K562 (cell line): Measurements from ENCODE around the gene CMIP. TPM values are rescaled to one million over a fixed set of nuclear protein-coding genes. Genes with fewer than 3 reads are reported as not detected.

ENCODE experiments used
- ATAC-seq: fragments of 200-7000 bp; cut with Tn5 transposase; 3 replicates; pipeline ENCODE4 v1.9.1; 2020; ENCODE audit warnings: moderate library complexity
- BruUV-seq: library from RNA; stranded (reverse); fragments of 400-500 nt; replicated peaks from 2 replicates; lab custom pipeline; 2021; lab: Mats Ljungman, UMichigan
- CTCF ChIA-PET: fragments of 300-600 bp; formaldehyde crosslinking; extraction: SDS; loops from one replicate; lab custom pipeline; 2021; ENCODE audit warnings: low intra/inter-chr PET ratio; lab: Yijun Ruan, JAX
- POLR2A ChIA-PET: fragments of 300-600, 350-650 bp; sonication (Branson Sonifier 250); formaldehyde crosslinking; extraction: SDS; loops from one replicate; lab custom pipeline; 2021; ENCODE audit warnings: antibody characterized with exemption, inconsistent platforms; lab: Yijun Ruan, JAX
- DNase-seq, 4 experiments: peaks; one replicate each; pipeline versions ENCODE4 v3.0.0 to v3.0.0-alpha.2; 2011 to 2018; ENCODE audit warnings: low spot score in 3 of 4, mixed read lengths in 3 of 4; ENCODE audit errors: extremely low read depth in 1 of 4
- FAIRE-seq: peaks from 2 replicates; lab custom pipeline; 2011; peaks lifted over from hg19 to GRCh38; lab: Jason Lieb, UNC
- H2AFZ ChIP-seq: 2 replicates; pipeline ENCODE4 v1.6.0; 2011; ENCODE audit warnings: low read depth, low read length, control low read depth, inconsistent platforms
- H3K27ac ChIP-seq: fragments of 200-600 bp; 3 replicates; pipeline ENCODE4 v1.8.0; 2011; ENCODE audit warnings: low read depth, mild to moderate bottlenecking, control low read depth, inconsistent platforms, low read length, moderate library complexity, mixed read lengths; ENCODE audit errors: extremely low read depth
- H3K27me3 ChIP-seq, 2 experiments: fragments of 300-600 bp in 1 of 2; 2 replicates in 1 of 2; 3 replicates in 1 of 2; pipeline versions ENCODE4 v1.6.0 to v1.8.0; 2011; ENCODE audit warnings: inconsistent platforms in 2 of 2, low read length in 2 of 2, mild to moderate bottlenecking in 1 of 2, mixed read lengths in 1 of 2, moderate library complexity in 1 of 2; ENCODE audit not compliant: control insufficient read depth in 2 of 2, insufficient read depth in 2 of 2
- H3K36me3 ChIP-seq: fragments of 300-600 bp; 3 replicates; pipeline ENCODE4 v1.8.0; 2011; ENCODE audit warnings: mild to moderate bottlenecking, low read length, inconsistent platforms; ENCODE audit not compliant: control insufficient read depth, insufficient read depth
- H3K4me1 ChIP-seq, 2 experiments: fragments of 200-600 bp in 1 of 2; replicated peaks in 1 of 2; 2 replicates in 1 of 2; 3 replicates in 1 of 2; pipeline versions ENCODE4 v1.5.1 to v1.8.0; 2011; ENCODE audit warnings: inconsistent platforms in 2 of 2, low read length in 2 of 2, mild to moderate bottlenecking in 1 of 2, mixed read lengths in 1 of 2, moderate library complexity in 1 of 2; ENCODE audit not compliant: control insufficient read depth in 2 of 2, insufficient read depth in 2 of 2
- H3K4me2 ChIP-seq: 2 replicates; pipeline ENCODE4 v1.6.1; 2011; ENCODE audit warnings: low read length, control low read depth, inconsistent platforms, mixed read lengths; ENCODE audit not compliant: insufficient read depth
- H3K4me3 ChIP-seq: fragments of 200-600 bp; sonication (generic), shearing (Covaris generic); 2 replicates; pipeline ENCODE4 v1.5.1; 2016; ENCODE audit warnings: control low read depth, inconsistent platforms
- H3K79me2 ChIP-seq: fragments of 200-600 bp; 3 replicates; pipeline ENCODE4 v1.8.0; 2011; ENCODE audit warnings: low read length, inconsistent platforms; ENCODE audit not compliant: control insufficient read depth, insufficient read depth
- H3K9ac ChIP-seq, 2 experiments: 2 replicates each; pipeline versions ENCODE4 v1.6.0 to v1.6.1; 2011; ENCODE audit warnings: low read depth in 2 of 2, low read length in 2 of 2, control low read depth in 1 of 2, inconsistent platforms in 1 of 2, mild to moderate bottlenecking in 1 of 2, mixed read lengths in 1 of 2; ENCODE audit not compliant: insufficient read depth in 1 of 2
- H3K9me1 ChIP-seq: one replicate; pipeline ENCODE4 v1.6.0; 2011; ENCODE audit warnings: inconsistent platforms, mild to moderate bottlenecking, low read length, moderate library complexity; ENCODE audit not compliant: control insufficient read depth, insufficient read depth
- H3K9me3 ChIP-seq: replicated peaks from 2 replicates; pipeline ENCODE4 v1.5.1; 2011; ENCODE audit warnings: low read depth, low read length, inconsistent platforms; ENCODE audit not compliant: control insufficient read depth, insufficient read depth
- H4K20me1 ChIP-seq: replicated peaks from 2 replicates; pipeline ENCODE4 v1.6.1; 2011; ENCODE audit warnings: low read length, inconsistent platforms, mixed read lengths; ENCODE audit not compliant: control insufficient read depth, insufficient read depth
- CC2D1A ChIP-seq: fragments of 450-650 bp; IDR thresholded peaks from 2 replicates; pipeline ENCODE4 v1.6.1; 2017; ENCODE audit warnings: mild to moderate bottlenecking
- ESRRA ChIP-seq: fragments of 450-650 bp; IDR thresholded peaks from 2 replicates; pipeline ENCODE4 v1.6.1; 2014; ENCODE audit warnings: low read depth, mild to moderate bottlenecking, moderate library complexity, borderline replicate concordance
- HDAC3 ChIP-seq: fragments of 450-650 bp; IDR thresholded peaks from 2 replicates; pipeline ENCODE4 v1.6.1; 2018; ENCODE audit warnings: borderline replicate concordance, mild to moderate bottlenecking, moderate library complexity; ENCODE audit not compliant: partially characterized antibody
- HMBOX1 ChIP-seq: sonication (generic); IDR thresholded peaks from 2 replicates; pipeline ENCODE4 v1.6.1; 2016
- KDM5B ChIP-seq: fragments of 200-600 bp; sonication (generic); IDR thresholded peaks from 2 replicates; pipeline ENCODE4 v1.6.1; 2012; ENCODE audit warnings: low read depth, mild to moderate bottlenecking, moderate library complexity, low read length, control low read depth, inconsistent platforms; ENCODE audit not compliant: insufficient replicate concordance
- UBTF ChIP-seq, 2 experiments: IDR thresholded peaks; 2 replicates each; pipeline ENCODE4 v1.6.1; 2012; ENCODE audit warnings: improper control_type of control experiment in 2 of 2, low read depth in 2 of 2, low read length in 2 of 2, borderline replicate concordance in 1 of 2
- WGBS: fragments of 100-300 bp; shearing (Covaris generic); methylation state at CpG from one replicate; pipeline ENCODE4 v1.1.6; 2016; ENCODE audit warnings: low coverage, mixed read lengths; ENCODE audit not compliant: insufficient coverage; ENCODE audit errors: missing lambda C conversion rate; 5-methylcytosine and 5-hydroxymethylcytosine counted together
- in situ Hi-C: fragments of 300-500 bp; cut with MboI; formaldehyde crosslinking; loops from 4 replicates; pipeline ENCODE4 v1.15.0; 2018; ENCODE audit warnings: inconsistent platforms, mixed read lengths
- intact Hi-C: fragments of 100-400 bp; cut with micrococcal nuclease; formaldehyde crosslinking; loops from 2 replicates; pipeline ENCODE4 v1.14.2; 2022
- polyA plus RNA-seq, 8 experiments: library from polyadenylated mRNA; depleted of rRNA in 4 of 8; stranded (reverse) in 5 of 8; unstranded in 3 of 8; fragments of >200 nt; fragmentation: Nextera tagmentation in 2 of 8; fragmentation: Illumina TruSeq in 1 of 8; extraction: Ambion mirVana in 2 of 8; extraction: Trizol in 1 of 8; gene quantifications; 2 replicates each; pipeline versions ENCODE4 v1.2.1 to v1.2.3, GENCODE V29; 2011 to 2014; ENCODE audit warnings: inconsistent platforms in 1 of 8, missing spikeins in 1 of 8
- total RNA-seq, 7 experiments: library from RNA; depleted of rRNA in 6 of 7; stranded (reverse); fragments of >200 nt in 6 of 7; fragmentation: Illumina TruSeq in 2 of 7; extraction: Trizol in 2 of 7; gene quantifications; 2 replicates each; pipeline versions ENCODE4 v1.2.1 to v1.2.3, GENCODE V29; 2011 to 2021; ENCODE audit warnings: low replicate concordance in 1 of 7
- TF ChIP-seq, protein P1 (sequence below): sonication (generic); formaldehyde crosslinking; IDR thresholded peaks from 2 replicates; pipeline ENCODE4 v1.8.0; 2023; ENCODE audit warnings: mild to moderate bottlenecking, missing genetic modification reagents
- TF ChIP-seq, protein P2 (sequence below): fragments of 450-650 bp; IDR thresholded peaks from 2 replicates; pipeline ENCODE4 v1.6.1; 2014; ENCODE audit warnings: low read depth, mild to moderate bottlenecking, moderate library complexity, borderline replicate concordance
- TF ChIP-seq, protein P3 (sequence below), 2 experiments: IDR thresholded peaks; 2 replicates each; pipeline ENCODE4 v1.6.1; 2011; ENCODE audit warnings: borderline replicate concordance in 1 of 2, control low read depth in 1 of 2, low read depth in 1 of 2, low read length in 1 of 2, mild to moderate bottlenecking in 1 of 2, mixed read lengths in 1 of 2, moderate library complexity in 1 of 2; ENCODE audit not compliant: insufficient read depth in 1 of 2, insufficient read length in 1 of 2, poor library complexity in 1 of 2, severe bottlenecking in 1 of 2; ENCODE audit errors: extremely low read depth in 1 of 2

The CMIP gene
- total and polyA plus RNA-seq, 9 of the 15 experiments (the other 6 are each of a cell fraction or from before 2014, with no cell fraction given), result 0.94 to 82.5 (median 10.3) TPM

DNA sequence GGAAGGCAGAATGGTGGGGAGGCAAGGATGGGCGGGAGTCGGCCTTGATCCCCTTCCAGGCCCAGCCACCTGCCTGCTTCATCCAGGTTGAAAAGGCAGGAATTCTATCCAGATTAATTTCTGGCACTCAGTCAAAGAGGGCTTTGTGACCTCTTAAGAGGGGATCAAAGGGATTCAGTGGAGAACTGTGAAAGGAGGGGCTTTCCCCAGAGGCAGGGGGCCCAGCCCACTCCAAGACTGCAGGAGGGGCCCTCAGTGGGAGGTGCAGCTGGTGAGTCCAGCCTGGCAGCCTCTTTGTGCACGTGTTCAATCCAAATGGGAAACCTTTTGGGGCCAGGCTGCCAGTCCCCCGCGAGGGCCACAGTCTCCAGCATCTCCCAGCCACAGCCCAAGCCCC, 186.0 kb downstream of the CMIP start (continued):
- TF ChIP-seq, protein P1, sequence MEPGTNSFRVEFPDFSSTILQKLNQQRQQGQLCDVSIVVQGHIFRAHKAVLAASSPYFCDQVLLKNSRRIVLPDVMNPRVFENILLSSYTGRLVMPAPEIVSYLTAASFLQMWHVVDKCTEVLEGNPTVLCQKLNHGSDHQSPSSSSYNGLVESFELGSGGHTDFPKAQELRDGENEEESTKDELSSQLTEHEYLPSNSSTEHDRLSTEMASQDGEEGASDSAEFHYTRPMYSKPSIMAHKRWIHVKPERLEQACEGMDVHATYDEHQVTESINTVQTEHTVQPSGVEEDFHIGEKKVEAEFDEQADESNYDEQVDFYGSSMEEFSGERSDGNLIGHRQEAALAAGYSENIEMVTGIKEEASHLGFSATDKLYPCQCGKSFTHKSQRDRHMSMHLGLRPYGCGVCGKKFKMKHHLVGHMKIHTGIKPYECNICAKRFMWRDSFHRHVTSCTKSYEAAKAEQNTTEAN, result no peak
- TF ChIP-seq CC2D1A, result no peak
- TF ChIP-seq, all 486 proteins: peak for 0

GRCh38 chr16:81632392-81633146, 188.0 kb downstream of the CMIP start:
- H3K79me2 ChIP-seq, result peaks cover 59% of the 10 kb centered on the region
- intact Hi-C loops, result loop anchor here (10.0 kb wide), 1 partner anchor 138 kb away; no protein-coding TSS in a partner anchor
- peak overlapping the region; percentile 61 for H3K4me2 ChIP-seq
- H3K4me3 ChIP-seq, result no peak overlapping the region
- BruUV-seq, result no TSS peak
- 32% methylated on average over 18 of the region's 18 CpGs for WGBS
- peaks cover 3% of the 10 kb centered on the region; the same call in 2 of the 3 replicates for H3K36me3 ChIP-seq
- no peaks in the 10 kb centered on the region for H3K9me1 ChIP-seq
- FAIRE-seq, result peak; percentile 80
- DNase-seq, result peak; percentile 59 to 88 (median 70)
- H3K9ac ChIP-seq, result peak overlapping the region; percentile 54 to 75
- ChIA-PET POLR2A (interaction anchor here (0.6 to 1.2 kb wide), 4 partner anchors 9 to 137 kb away, joined by 3 to 5 read pairs (median 4); no protein-coding TSS in a partner anchor), CTCF (no interaction called here)
- H2AFZ ChIP-seq, result peak overlapping the region; percentile 58
- H3K9me3 ChIP-seq, result no peaks in the 10 kb centered on the region
- ATAC-seq, result peak; percentile 22
- peak overlapping the region; percentile 79 for H3K27ac ChIP-seq
- peaks cover 65 to 71% of the 10 kb centered on the region in 2 experiments for H3K4me1 ChIP-seq
- H3K27me3 ChIP-seq, result no peaks in the 10 kb centered on the region
- no peaks in the 10 kb centered on the region for H4K20me1 ChIP-seq
- in situ Hi-C loops, result no loop called here
- TF ChIP-seq UBTF (IDR thresholded peaks at IDR 0.05; ENCODE audit: borderline replicate concordance in 1 of 2, low read depth in 2 of 2, low read length in 2 of 2), result 0 out of 4 replicates have a peak, but pooled peaks of 1 of the 2 experiments have one; percentile 26
- no peak for TF ChIP-seq ESRRA
- TF ChIP-seq HMBOX1, result 0 out of 2 replicates have a peak, but pooled peaks have one; percentile 20
- TF ChIP-seq HDAC3, result no peak
- TF ChIP-seq KDM5B, result peak; percentile 21
- TF ChIP-seq, protein P2, sequence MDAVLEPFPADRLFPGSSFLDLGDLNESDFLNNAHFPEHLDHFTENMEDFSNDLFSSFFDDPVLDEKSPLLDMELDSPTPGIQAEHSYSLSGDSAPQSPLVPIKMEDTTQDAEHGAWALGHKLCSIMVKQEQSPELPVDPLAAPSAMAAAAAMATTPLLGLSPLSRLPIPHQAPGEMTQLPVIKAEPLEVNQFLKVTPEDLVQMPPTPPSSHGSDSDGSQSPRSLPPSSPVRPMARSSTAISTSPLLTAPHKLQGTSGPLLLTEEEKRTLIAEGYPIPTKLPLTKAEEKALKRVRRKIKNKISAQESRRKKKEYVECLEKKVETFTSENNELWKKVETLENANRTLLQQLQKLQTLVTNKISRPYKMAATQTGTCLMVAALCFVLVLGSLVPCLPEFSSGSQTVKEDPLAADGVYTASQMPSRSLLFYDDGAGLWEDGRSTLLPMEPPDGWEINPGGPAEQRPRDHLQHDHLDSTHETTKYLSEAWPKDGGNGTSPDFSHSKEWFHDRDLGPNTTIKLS, result no peak
- TF ChIP-seq, protein P3, sequence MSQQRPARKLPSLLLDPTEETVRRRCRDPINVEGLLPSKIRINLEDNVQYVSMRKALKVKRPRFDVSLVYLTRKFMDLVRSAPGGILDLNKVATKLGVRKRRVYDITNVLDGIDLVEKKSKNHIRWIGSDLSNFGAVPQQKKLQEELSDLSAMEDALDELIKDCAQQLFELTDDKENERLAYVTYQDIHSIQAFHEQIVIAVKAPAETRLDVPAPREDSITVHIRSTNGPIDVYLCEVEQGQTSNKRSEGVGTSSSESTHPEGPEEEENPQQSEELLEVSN (IDR thresholded peaks at IDR 0.05; ENCODE audit: borderline replicate concordance in 1 of 2, extremely low read depth in 1 of 2, insufficient read depth in 1 of 2, insufficient read length in 1 of 2, low read depth in 1 of 2, low read length in 1 of 2, poor library complexity in 1 of 2, severe bottlenecking in 1 of 2), result peak in 1 of 2 experiments; percentile 27
